ENCODE measurements around the gene TMEM231. TPM values are rescaled to one million over a fixed set of nuclear protein-coding genes. Genes with fewer than 3 reads are reported as not detected.

TMEM231 gene, protein sequence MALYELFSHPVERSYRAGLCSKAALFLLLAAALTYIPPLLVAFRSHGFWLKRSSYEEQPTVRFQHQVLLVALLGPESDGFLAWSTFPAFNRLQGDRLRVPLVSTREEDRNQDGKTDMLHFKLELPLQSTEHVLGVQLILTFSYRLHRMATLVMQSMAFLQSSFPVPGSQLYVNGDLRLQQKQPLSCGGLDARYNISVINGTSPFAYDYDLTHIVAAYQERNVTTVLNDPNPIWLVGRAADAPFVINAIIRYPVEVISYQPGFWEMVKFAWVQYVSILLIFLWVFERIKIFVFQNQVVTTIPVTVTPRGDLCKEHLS
- total RNA-seq (2013), result 0.37 TPM
- under 1 TPM; 0.27 to 0.75 (median 0.72) TPM for polyA plus RNA-seq
- polyA minus RNA-seq, result 0.28 and 1.4 TPM in 2 replicates
- total RNA-seq, result 0.06 to 1.9 (median 0.34) reads per million in 11 experiments

GRCh38 chr16:75555707-75556430, at the start of gene TMEM231:
Gene TMEM231, minus strand, starts transcription at chr16:75556252. Its CDS starts 43 bp downstream, at chr16:75556209.
- peaks cover 0 to 3% (median 0%) of the 10 kb centered on the region in 7 donors for H3K9me3 Mint-ChIP-seq
- H3K36me3 ChIP-seq (replicated peaks in 1 of 2; ENCODE audit: control insufficient read depth in 1 of 2, insufficient read depth in 2 of 2, low read length in 2 of 2), result no peaks in the 10 kb centered on the region
- H3K4me3 ChIP-seq (replicated peaks in 1 of 3; ENCODE audit: low read depth in 2 of 3, low read length in 3 of 3), result peak within 1 kb of the TSS; percentile 38 to 85 (median 46)
- peak within 1 kb of the TSS; percentile 9 to 89 (median 76) for H3K27ac Mint-ChIP-seq
- no peak within 1 kb of the TSS for H3K27ac ChIP-seq (ENCODE audit: low read depth in 1 of 2, low read length in 2 of 2)
- WGBS (ENCODE audit: insufficient coverage), result under 1% methylated on average over 75 of the region's 75 CpGs
- peak within 1 kb of the TSS; percentile 97 for H3K4me2 ChIP-seq (replicated peaks; ENCODE audit: extremely low read depth, low read length, poor library complexity, severe bottlenecking)
- H2AFZ ChIP-seq (ENCODE audit: insufficient read depth, low read depth, low read length, poor library complexity, severe bottlenecking), result peak within 1 kb of the TSS; percentile 99
- DNase-seq, result peak; percentile 88 to 90 (median 88)
- intact Hi-C loops (cut with micrococcal nuclease), result loop anchor here in 1 of 2 donors (5.0 kb wide), 1 partner anchor 39 kb away; no protein-coding TSS in a partner anchor
- no peaks in the 10 kb centered on the region for H3K9me3 ChIP-seq (replicated peaks in 1 of 2; ENCODE audit: control insufficient read depth in 1 of 2, insufficient read depth in 1 of 2, low read length in 2 of 2)
- no peaks in the 10 kb centered on the region for H4K20me1 ChIP-seq (ENCODE audit: insufficient read depth, low read length)
- peak within 1 kb of the TSS; percentile 83 to 92 for H3K4me3 Mint-ChIP-seq
- peaks cover 7 to 15% of the 10 kb centered on the region in 2 donors for H3K27me3 ChIP-seq (ENCODE audit: control insufficient read depth in 2 of 2, insufficient read depth in 2 of 2, low read length in 2 of 2)
- no peak for TF ChIP-seq CTCF (IDR thresholded peaks at IDR 0.05)
- H3K4me1 ChIP-seq (ENCODE audit: control insufficient read depth in 1 of 2, insufficient read depth in 2 of 2, low read length in 2 of 2), result peaks cover 15 to 20% of the 10 kb centered on the region in 2 donors
- no peaks in the 10 kb centered on the region for H3K79me2 ChIP-seq (ENCODE audit: insufficient read depth, low read length)
- no peaks in the 10 kb centered on the region for H3K36me3 Mint-ChIP-seq
- peaks cover 16 to 35% (median 28%) of the 10 kb centered on the region in 3 donors for H3K27me3 Mint-ChIP-seq (ENCODE audit: low read depth in 3 of 3)
- peaks cover 12% of the 10 kb centered on the region for H3K4me1 Mint-ChIP-seq
- peak within 1 kb of the TSS; percentile 29 for H3K9ac ChIP-seq (ENCODE audit: insufficient read depth, low read length, poor library complexity, severe bottlenecking)

GRCh38 chr16:75603241-75603640, 47.2 kb upstream of the TMEM231 start:
- no peak overlapping the region for H3K4me3 ChIP-seq (replicated peaks in 1 of 3; ENCODE audit: low read depth in 2 of 3, low read length in 3 of 3)
- no peaks in the 10 kb centered on the region for H3K27me3 ChIP-seq (ENCODE audit: control insufficient read depth in 2 of 2, insufficient read depth in 2 of 2, low read length in 2 of 2)
- TF ChIP-seq CTCF (IDR thresholded peaks at IDR 0.05), result no peak
- no peaks in the 10 kb centered on the region for H3K79me2 ChIP-seq (ENCODE audit: insufficient read depth, low read length)
- H3K4me2 ChIP-seq (replicated peaks; ENCODE audit: extremely low read depth, low read length, poor library complexity, severe bottlenecking), result no peak overlapping the region
- H3K4me3 Mint-ChIP-seq, result no peak overlapping the region
- WGBS (ENCODE audit: insufficient coverage), result 100% methylated on average over 2 of the region's 4 CpGs
- H3K36me3 ChIP-seq (replicated peaks in 1 of 2; ENCODE audit: control insufficient read depth in 1 of 2, insufficient read depth in 2 of 2, low read length in 2 of 2), result peaks cover 58 to 85% of the 10 kb centered on the region in 2 donors
- no peaks in the 10 kb centered on the region for H3K27me3 Mint-ChIP-seq (ENCODE audit: low read depth in 3 of 3)
- no peaks in the 10 kb centered on the region for H4K20me1 ChIP-seq (ENCODE audit: insufficient read depth, low read length)
- intact Hi-C loops (cut with micrococcal nuclease), result no loop called here
- no peak overlapping the region for H3K27ac ChIP-seq (ENCODE audit: low read depth in 1 of 2, low read length in 2 of 2)
- no peak overlapping the region for H3K9ac ChIP-seq (ENCODE audit: insufficient read depth, low read length, poor library complexity, severe bottlenecking)
- H3K9me3 Mint-ChIP-seq, result peaks cover 5 to 14% (median 10%) of the 10 kb centered on the region in 7 donors
- H3K4me1 ChIP-seq (ENCODE audit: control insufficient read depth in 1 of 2, insufficient read depth in 2 of 2, low read length in 2 of 2), result no peaks in the 10 kb centered on the region
- no peak for DNase-seq
- H3K36me3 Mint-ChIP-seq, result peaks cover 71 to 89% of the 10 kb centered on the region in 2 donors
- H3K4me1 Mint-ChIP-seq, result no peaks in the 10 kb centered on the region
- peaks cover 0 to 8% of the 10 kb centered on the region in 2 donors for H3K9me3 ChIP-seq (replicated peaks in 1 of 2; ENCODE audit: control insufficient read depth in 1 of 2, insufficient read depth in 1 of 2, low read length in 2 of 2)
- no peak overlapping the region for H2AFZ ChIP-seq (ENCODE audit: insufficient read depth, low read depth, low read length, poor library complexity, severe bottlenecking)
- H3K27ac Mint-ChIP-seq, result no peak overlapping the region

All from CD14-positive monocyte (primary cell).